GM12891 (cell line): ENCODE results near the gene B3GALT2.
A peak's percentile ranks its signal among the peaks of the same experiment; 100 is the strongest.

ENCODE experiments used
- DNase-seq: peaks from one replicate; pipeline ENCODE4 v3.0.0; 2011; ENCODE audit warnings: low spot score; ENCODE audit not compliant: insufficient read length
- FAIRE-seq: peaks from 2 replicates; lab custom pipeline; 2011; peaks lifted over from hg19 to GRCh38; lab: Jason Lieb, UNC
- PAX5 ChIP-seq: IDR thresholded peaks from 2 replicates; pipeline ENCODE4 v1.6.1; 2011; ENCODE audit warnings: low read length, moderate library complexity, mild to moderate bottlenecking; ENCODE audit not compliant: insufficient read depth, severe bottlenecking
- POLR2A ChIP-seq: IDR thresholded peaks from 2 replicates; pipeline ENCODE4 v1.6.1; 2011; ENCODE audit warnings: low read depth, low read length, control low read depth
- POLR2AphosphoS5 ChIP-seq: IDR thresholded peaks from 2 replicates; pipeline ENCODE4 v1.6.1; 2011; ENCODE audit warnings: low read depth, low read length, control low read depth
- POU2F2 ChIP-seq: IDR thresholded peaks from 2 replicates; pipeline ENCODE4 v1.6.1; 2011; ENCODE audit warnings: low read depth, mild to moderate bottlenecking, control low read depth, low read length, moderate library complexity
- SPI1 ChIP-seq: IDR thresholded peaks from 2 replicates; pipeline ENCODE4 v1.6.1; 2011; ENCODE audit warnings: low read depth, low read length, control low read depth
- TAF1 ChIP-seq: IDR thresholded peaks from 2 replicates; pipeline ENCODE4 v1.6.1; 2011; ENCODE audit warnings: low read depth, low read length, control low read depth

The B3GALT2 gene

GRCh38 chr1:193184776-193185175 is 1.6 kb downstream of the B3GALT2 start:
- FAIRE-seq (no peak), DNase-seq (no peak)
- TF ChIP-seq SPI1 (no peak), PAX5 (no peak), TAF1 (no peak), POLR2AphosphoS5 (no peak), POLR2A (no peak), POU2F2 (no peak)

- peak; percentile 5 for FAIRE-seq
- no peak for DNase-seq
- TF ChIP-seq SPI1 (no peak), POU2F2 (no peak), PAX5 (no peak), POLR2A (no peak)
These were observed 3.3 kb downstream of the B3GALT2 start for GRCh38 chr1:193183019-193183627.

- no peak for DNase-seq
- no peak for TF ChIP-seq POU2F2
- TF ChIP-seq TAF1, result no peak
- TF ChIP-seq POLR2AphosphoS5, result no peak
- TF ChIP-seq SPI1, result no peak
- no peak for TF ChIP-seq POLR2A
- no peak for TF ChIP-seq PAX5
- FAIRE-seq, result no peak
These were observed 4.4 kb downstream of the B3GALT2 start for GRCh38 chr1:193181985-193182384.

GRCh38 chr1:193181536-193181935 is 4.9 kb downstream of the B3GALT2 start:
- TF ChIP-seq PAX5 (no peak), POLR2A (no peak), SPI1 (no peak), TAF1 (no peak), POU2F2 (no peak)

GRCh38 chr1:193179094-193179493 is 7.3 kb downstream of the B3GALT2 start:
- DNase-seq (no peak), FAIRE-seq (no peak)
- TF ChIP-seq POU2F2 (no peak), POLR2AphosphoS5 (no peak), POLR2A (no peak), SPI1 (no peak), PAX5 (no peak), TAF1 (no peak)

More at GRCh38 chr1:193181536-193181935, 4.9 kb downstream of the B3GALT2 start:
- FAIRE-seq (no peak), DNase-seq (no peak)

GRCh38 chr1:193176788-193177187 is 9.6 kb downstream of the B3GALT2 start:
- no peak for FAIRE-seq
- DNase-seq, result no peak
- TF ChIP-seq SPI1, result no peak
- TF ChIP-seq POU2F2, result no peak
- no peak for TF ChIP-seq TAF1
- TF ChIP-seq POLR2A, result no peak
- no peak for TF ChIP-seq PAX5
- TF ChIP-seq POLR2AphosphoS5, result no peak

GRCh38 chr1:193176113-193176512 is 10.3 kb downstream of the B3GALT2 start:
- DNase-seq, result no peak
- no peak for FAIRE-seq
- TF ChIP-seq TAF1 (no peak), POLR2A (no peak), SPI1 (no peak), POLR2AphosphoS5 (no peak), PAX5 (no peak), POU2F2 (no peak)

GRCh38 chr1:193157360-193157759 is 29.1 kb downstream of the B3GALT2 start:
- TF ChIP-seq POLR2A (no peak), TAF1 (no peak), SPI1 (no peak), PAX5 (no peak), POLR2AphosphoS5 (no peak)
- DNase-seq, result no peak
- no peak for FAIRE-seq

GRCh38 chr1:193156822-193157142 is 29.6 kb downstream of the B3GALT2 start:
- DNase-seq (no peak), FAIRE-seq (no peak)
- no peak for TF ChIP-seq SPI1
- no peak for TF ChIP-seq POLR2AphosphoS5
- TF ChIP-seq PAX5, result no peak
- TF ChIP-seq POU2F2, result no peak
- no peak for TF ChIP-seq TAF1
- TF ChIP-seq POLR2A, result no peak

GRCh38 chr1:193156117-193156821 is 30.1 kb downstream of the B3GALT2 start:
- FAIRE-seq (no peak), DNase-seq (no peak)
- TF ChIP-seq POU2F2, result no peak
- no peak for TF ChIP-seq POLR2AphosphoS5
- TF ChIP-seq PAX5, result no peak
- no peak for TF ChIP-seq SPI1
- TF ChIP-seq POLR2A, result no peak
- no peak for TF ChIP-seq TAF1
